NCI-H146 (cell line): ENCODE results near the gene CACNA1G.

Experiments used
- DNase-seq: peaks from one replicate; lab custom pipeline; 2025; lab: John Stamatoyannopoulos, UW

Gene CACNA1G

GRCh38 chr17:50560185-50560824 lies at the start of gene CACNA1G:
CACNA1G (plus strand) TSS chr17:50560715; CDS start chr17:50561460, 745 bp downstream.
- DNase-seq: peak; percentile 79

- no peak for DNase-seq
Measured at GRCh38 chr17:50511058-50511457, 49.5 kb upstream of the CACNA1G start.

DNA sequence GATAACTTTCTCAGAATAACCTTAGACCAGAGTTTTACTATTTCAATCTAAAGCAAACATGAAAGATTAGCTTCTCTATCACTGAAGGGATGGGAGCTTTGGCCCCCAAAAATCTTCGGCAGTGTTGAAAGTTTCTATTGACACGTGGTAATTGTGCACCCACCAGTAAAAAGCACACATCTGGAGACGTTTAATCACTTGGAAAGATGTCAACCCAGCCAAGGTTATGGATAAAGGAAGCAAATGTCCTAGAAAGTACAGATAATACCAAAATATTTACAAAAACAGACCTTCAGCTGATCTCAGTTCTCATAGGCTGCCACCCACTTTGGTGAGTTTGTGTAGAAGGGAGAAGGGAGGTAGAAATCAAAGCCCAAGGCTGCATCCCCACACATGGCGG lies 47.0 kb upstream of the CACNA1G start:
- DNase-seq: no peak

GRCh38 chr17:50514388-50514787 lies 46.1 kb upstream of the CACNA1G start:
- DNase-seq: no peak

DNA sequence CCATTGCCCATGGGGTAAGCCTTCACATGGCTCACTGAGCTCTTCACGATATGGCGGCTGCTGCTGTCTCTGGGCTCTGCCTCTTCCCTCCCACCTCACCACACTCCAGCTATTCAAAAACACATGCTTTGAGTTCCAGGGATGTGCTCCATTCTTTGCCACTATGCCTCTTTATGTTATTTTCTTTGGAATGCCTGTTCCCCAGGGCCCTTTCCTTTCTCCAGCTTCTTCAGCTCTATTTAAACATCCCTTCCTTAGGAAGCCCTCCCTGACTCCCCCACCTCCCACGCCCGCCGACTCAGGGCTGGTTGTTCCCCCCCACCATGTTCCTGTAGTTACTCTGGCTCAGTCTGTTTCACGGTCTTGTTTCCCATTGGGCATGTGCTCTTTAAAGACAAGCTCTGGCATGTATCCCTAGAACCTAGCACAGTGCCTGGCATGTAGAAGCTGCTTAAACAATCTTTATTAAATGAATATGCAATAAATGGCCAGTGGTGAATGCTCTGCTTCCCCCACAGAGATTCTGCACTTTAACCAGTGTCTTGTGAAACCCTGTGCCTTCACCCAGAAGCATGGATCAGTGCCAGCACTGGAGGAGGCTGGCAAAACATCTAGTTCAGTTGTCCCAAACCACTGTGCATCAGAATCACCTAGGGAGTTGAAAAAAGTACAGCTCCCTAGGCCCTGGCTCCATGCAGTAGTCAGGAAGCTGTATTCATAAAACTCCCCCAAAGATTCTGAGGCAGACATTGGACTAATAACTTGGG lies 45.4 kb upstream of the CACNA1G start:
- DNase-seq: no peak

GRCh38 chr17:50517011-50517410 lies 43.5 kb upstream of the CACNA1G start:
- no peak for DNase-seq

- no peak for DNase-seq
Measured at GRCh38 chr17:50517504-50518383, 42.8 kb upstream of the CACNA1G start.

DNA sequence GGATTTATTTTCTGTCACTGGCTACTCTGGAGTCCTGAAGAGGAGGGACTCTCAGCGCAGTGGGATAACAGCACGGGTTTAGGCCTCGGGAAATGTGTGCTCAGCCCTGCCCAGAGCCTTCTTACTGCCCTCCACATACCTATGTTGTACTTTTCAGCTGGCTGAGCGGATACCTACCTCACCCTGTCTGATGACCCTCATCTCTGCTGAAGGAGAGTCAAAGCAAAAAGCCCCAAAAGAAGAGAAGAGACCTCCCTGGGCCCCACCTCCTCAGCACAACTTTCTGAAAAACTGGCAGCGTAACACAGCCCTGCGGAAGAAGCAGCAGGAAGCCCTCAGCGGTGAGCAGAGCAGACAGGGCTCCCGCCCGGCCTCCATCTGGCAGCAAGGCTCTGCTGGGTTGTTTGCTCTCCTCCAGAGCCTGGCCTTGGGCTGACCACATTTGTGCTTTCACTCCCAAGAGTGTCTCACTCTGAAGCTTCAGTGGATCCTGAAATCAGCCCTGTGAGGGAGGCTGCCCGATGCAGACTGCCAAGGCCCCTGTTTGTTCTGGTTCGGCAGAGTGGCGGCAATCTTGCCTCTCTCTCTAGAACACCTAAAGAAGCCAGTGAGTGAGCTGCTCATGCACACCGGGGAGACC lies 42.0 kb upstream of the CACNA1G start:
- peak; percentile 49 for DNase-seq

GRCh38 chr17:50519141-50519834 lies 41.2 kb upstream of the CACNA1G start:
- no peak for DNase-seq

DNA sequence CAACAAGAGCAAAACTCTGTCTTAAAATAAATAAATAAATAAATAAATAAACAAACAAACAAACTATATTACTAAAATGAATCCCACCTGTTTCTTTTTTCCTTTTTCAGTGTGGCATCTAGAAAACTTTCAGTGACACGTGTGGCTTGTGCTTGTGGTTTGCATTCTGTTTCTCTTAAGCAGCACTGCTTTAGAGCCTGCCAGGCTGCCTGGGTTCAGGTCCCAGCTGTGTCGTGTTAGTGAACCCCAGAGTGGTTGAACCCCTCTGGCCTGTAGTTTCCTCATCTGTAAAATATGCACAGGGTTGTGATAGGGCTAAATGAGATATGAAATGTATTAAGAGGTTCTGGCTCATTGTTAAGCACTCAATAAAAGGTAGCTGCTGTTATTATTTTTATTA lies 40.0 kb upstream of the CACNA1G start:
- DNase-seq: no peak

DNA sequence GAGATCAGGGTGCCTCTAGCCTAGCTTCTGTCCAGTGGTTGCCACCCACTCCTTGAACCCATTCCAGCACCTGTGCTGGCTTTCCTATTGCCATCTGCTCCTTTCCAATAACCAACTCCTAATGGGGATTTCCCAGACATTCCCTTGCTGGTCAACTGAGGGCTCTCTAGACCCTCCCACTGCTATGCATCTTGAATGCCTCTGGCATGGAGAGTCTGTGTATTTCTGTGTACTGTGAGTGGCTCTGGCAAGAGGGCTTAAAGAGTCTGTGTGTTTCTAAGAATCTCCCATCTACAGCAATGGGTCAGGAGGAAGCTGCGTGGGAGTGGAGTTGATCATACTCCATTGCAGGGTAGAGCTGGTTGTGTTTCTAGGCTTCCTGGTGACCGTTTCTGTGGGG lies 39.0 kb upstream of the CACNA1G start:
- no peak for DNase-seq

DNA sequence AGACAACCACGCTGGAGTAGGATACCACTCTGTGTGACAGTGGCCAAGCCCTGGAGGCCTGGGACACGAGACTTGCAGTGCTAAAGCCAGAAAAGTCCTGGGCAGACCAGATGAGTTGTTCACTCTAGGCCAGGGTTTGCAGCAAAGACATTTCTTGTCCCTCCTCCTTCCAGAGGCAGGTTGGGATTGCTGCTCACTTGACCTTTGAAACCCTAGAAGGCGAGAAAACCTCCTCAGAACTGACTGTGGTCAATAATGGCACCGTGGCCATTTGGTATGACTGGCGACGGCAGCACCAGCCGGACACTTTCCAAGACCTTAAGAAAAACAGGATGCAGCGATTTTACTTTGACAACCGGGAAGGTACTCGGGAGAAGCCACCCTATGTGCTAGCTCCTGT lies 37.7 kb upstream of the CACNA1G start:
- no peak for DNase-seq

- no peak for DNase-seq
Measured at GRCh38 chr17:50523208-50523607, 37.3 kb upstream of the CACNA1G start.

DNA sequence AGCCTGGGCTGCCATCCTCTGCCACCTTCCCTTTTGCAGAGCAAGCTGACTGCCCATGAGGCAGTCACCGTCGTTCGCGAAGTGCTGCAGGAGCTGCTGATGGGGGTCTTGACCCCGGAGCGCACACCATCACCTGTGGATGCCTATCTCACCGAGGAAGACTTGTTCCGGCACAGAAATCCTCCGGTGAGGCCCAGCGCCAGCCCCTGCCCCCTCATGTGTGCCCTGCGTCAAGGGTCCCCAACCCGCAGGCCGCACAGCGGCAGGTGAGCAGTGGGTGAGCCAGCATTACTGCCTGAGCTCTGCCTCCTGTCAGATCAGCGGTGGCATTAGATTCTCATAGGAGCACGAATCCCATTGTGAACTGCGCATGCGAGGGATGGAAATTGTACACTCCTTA lies 35.7 kb upstream of the CACNA1G start:
- DNase-seq: no peak

GRCh38 chr17:50527155-50527762 lies 33.3 kb upstream of the CACNA1G start:
- DNase-seq: no peak

DNA sequence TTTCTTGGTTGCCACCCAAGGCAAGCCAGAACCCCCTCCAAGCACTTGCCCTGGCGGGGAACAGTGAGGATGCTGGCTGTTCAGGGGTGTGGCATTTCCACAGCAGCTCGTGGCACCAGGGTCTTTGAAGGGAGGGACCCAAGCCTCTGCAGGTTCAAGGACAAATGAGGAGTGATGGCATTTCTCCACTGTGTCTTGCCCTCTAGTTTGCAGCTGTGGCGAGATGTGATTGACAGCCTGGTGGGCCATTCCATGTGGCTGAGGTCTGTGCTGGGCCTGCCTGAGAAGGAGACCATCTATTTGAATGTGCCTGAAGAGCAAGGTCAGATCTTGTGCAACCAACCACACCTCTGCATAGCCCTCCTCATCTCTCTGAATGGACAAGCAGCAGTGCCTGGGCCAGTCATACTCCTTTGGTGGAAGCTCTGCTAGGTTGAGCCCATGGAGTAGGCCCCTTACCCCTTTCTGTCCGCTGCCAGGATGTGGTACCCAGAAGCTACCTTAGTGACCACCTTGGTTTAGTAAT lies 32.5 kb upstream of the CACNA1G start:
- no peak for DNase-seq

DNA sequence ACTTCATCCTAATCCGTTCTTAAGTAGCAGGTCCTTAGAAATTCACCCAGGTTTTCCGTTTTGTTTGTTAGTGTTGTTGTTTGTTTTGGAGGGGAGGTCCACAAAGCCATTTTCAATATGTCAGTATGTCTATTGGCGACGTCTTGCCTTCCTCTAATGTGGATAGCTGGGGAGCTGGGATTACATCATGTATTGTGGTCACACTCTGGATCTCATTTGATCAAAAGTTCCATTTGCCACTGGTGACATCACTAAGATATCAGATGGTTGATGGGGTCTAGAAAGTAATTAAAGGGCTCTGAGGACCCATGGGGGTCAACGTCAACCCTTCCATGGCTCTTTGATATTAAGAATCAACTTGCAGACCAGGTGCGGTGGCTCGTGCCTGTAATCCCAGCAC lies 30.7 kb upstream of the CACNA1G start:
- DNase-seq: no peak

DNA sequence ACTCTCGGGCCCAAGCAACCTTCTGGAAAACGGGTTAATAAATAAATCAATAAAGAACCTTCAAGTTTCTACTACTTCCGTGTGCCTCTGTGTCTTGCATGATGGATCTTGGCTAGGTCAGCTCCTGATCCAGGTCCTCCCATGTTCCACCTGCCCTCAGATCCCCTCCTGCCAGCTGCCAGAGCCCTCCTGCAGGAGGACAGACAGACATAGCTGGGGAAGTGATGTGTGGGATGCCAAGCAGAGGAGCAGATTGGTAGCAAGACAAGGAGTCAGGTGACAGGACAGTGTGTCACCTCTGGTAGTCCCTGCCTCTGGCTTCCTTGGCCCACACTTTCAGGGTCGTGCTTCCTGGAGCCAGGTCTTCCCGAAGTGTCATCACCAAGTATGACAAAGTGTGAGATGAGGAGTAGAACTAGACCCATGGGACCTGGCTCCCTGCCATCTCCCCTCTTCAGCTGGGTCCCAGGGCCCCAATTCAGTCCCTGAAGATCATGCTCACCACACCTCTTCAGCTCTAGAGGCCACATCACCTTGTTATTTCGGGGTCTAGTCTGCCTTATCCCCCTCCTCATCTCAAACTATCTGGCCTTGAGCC lies 29.0 kb upstream of the CACNA1G start:
- DNase-seq: no peak

- no peak for DNase-seq
Measured at GRCh38 chr17:50532452-50533024, 28.0 kb upstream of the CACNA1G start, which contains the start of gene EPN3. EPN3 (plus strand) TSS chr17:50532735; CDS start chr17:50536557, 3,822 bp downstream.

GRCh38 chr17:50533185-50533584 lies 27.3 kb upstream of the CACNA1G start:
- DNase-seq: no peak
